ENCODE results near the gene PI4KB. TPM values are rescaled to one million over a fixed set of nuclear protein-coding genes. Genes with fewer than 3 reads are reported as not detected.
A peak's percentile ranks its signal among the peaks of the same experiment; 100 is the strongest.

PI4KB gene
- polyA plus RNA-seq, 1 of the 3 experiments (the other 2 are of a cell fraction) = 62.9 TPM

DNA sequence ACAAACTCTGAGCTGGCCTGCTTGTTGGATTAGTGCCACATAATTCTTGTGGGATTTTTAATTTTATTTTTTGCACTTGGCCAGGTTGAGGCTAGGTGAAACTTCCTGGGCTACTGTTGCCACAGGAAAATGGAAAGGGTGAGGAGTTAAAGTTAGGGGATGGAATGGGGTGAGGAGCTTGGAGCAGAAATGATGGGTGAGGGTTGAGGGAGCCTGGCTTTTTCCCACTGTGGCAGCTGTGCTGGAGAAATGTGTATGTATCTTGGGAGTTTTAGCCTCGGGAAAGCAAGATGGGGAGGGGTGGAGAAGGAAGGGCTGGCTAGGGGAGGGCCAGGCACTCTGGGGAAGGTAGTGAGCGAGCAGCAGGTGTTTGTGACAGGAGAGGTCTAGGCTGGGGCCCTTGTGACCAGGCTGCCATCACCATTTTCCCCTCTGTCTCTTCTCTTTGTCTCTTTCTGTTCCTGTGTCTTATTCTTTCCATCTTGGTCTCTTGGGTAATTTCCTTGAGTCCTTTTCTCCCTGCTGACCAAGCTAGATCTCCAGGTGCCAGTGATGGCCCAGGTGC, 43.1 kb downstream of the PI4KB start (continued):
- TF ChIP-seq, protein P1, sequence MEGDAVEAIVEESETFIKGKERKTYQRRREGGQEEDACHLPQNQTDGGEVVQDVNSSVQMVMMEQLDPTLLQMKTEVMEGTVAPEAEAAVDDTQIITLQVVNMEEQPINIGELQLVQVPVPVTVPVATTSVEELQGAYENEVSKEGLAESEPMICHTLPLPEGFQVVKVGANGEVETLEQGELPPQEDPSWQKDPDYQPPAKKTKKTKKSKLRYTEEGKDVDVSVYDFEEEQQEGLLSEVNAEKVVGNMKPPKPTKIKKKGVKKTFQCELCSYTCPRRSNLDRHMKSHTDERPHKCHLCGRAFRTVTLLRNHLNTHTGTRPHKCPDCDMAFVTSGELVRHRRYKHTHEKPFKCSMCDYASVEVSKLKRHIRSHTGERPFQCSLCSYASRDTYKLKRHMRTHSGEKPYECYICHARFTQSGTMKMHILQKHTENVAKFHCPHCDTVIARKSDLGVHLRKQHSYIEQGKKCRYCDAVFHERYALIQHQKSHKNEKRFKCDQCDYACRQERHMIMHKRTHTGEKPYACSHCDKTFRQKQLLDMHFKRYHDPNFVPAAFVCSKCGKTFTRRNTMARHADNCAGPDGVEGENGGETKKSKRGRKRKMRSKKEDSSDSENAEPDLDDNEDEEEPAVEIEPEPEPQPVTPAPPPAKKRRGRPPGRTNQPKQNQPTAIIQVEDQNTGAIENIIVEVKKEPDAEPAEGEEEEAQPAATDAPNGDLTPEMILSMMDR (IDR thresholded peaks at IDR 0.05) = no peak
- TF ChIP-seq NRF1 (IDR thresholded peaks at IDR 0.05; ENCODE audit: low read depth, low read length) = no peak
- TF ChIP-seq NFIC (IDR thresholded peaks at IDR 0.05; ENCODE audit: borderline replicate concordance) = no peak
- no peak for TF ChIP-seq RFX5 (IDR thresholded peaks at IDR 0.05; ENCODE audit: low read length)
- no peak for TF ChIP-seq FOXJ3 (CRISPR knock-in tag; IDR thresholded peaks at IDR 0.05)
- TF ChIP-seq, protein P2, sequence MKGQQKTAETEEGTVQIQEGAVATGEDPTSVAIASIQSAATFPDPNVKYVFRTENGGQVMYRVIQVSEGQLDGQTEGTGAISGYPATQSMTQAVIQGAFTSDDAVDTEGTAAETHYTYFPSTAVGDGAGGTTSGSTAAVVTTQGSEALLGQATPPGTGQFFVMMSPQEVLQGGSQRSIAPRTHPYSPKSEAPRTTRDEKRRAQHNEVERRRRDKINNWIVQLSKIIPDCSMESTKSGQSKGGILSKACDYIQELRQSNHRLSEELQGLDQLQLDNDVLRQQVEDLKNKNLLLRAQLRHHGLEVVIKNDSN (IDR thresholded peaks at IDR 0.05; ENCODE audit: borderline replicate concordance, low read depth) = no peak

DNA sequence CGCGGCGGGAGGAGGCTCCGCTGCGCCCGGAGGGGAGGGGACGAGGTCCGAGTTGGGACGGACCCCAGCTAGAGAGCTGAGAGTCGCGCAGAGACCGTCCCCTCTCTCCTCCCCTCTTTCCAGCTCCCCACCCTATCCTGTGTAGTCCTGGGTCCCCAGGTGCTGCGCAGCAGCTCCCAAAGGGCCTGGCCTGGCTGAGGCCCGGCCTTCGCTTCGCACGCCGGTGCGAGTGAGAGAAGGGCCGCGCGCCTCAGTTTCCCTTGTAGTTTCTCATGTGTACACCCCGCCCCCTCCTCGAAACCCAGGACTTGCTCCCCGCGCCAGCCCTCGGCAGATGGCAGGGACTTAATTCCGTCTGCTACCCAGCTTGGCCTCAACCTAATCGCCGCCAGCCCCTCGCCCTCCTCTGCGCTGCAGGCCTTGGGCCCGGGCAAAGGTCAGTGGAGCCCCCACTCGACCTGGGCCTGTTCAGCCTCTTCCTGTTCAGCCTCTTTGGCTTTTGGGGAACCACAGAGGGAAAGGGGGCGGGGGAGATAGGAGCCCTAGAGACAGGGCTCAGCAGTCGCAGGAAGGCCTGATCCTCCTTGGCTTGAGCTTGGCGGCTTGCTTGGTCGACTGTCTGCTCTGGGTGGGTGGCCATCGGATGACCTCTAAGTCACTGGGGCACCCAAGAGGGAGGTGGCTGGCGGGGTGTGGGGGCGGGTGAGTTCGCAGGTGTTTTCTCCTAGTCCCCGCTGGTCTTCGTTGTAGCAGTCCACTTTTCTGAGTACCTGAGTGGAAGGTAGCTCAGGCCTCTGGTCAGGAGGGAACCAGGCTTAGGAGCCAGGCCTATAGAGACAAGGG, 44.1 kb downstream of the PI4KB start:
- Histone ChIP-seq H3F3A (replicated peaks; ENCODE audit: insufficient read depth) (peaks cover 4% of the 10 kb centered on the region), H4K20me1 (ENCODE audit: insufficient read depth) (0 out of 2 replicates have a peak, but pooled peaks cover 4% of the 10 kb centered on the region), H3K4me2 (peak overlapping the region; percentile 100), H3K4me1 (ENCODE audit: control insufficient read depth in 1 of 2, insufficient read depth in 2 of 2, low read depth in 1 of 2, low read length in 1 of 2) (peaks cover 0 to 14% of the 10 kb centered on the region in 2 experiments; a peak in 1 of 4 replicates), H3K27me3 (ENCODE audit: insufficient read depth) (no peaks in the 10 kb centered on the region), H3K79me2 (ENCODE audit: insufficient read depth) (peaks cover 44% of the 10 kb centered on the region), H2AFZ (ENCODE audit: low read depth) (no peak overlapping the region), H3K9ac (peak overlapping the region; percentile 93), H3K9me3 (no peaks in the 10 kb centered on the region), H3K4me3 (ENCODE audit: low read depth in 2 of 2, low read length in 1 of 2) (peak overlapping the region; percentile 70 to 81), H3K9me2 (no peaks in the 10 kb centered on the region), H3K36me3 (replicated peaks in 1 of 2; ENCODE audit: control insufficient read depth in 1 of 2, insufficient read depth in 2 of 2, low read length in 1 of 2) (peaks cover 18 to 24% of the 10 kb centered on the region in 2 experiments), H3K27ac (ENCODE audit: low read depth in 2 of 2, low read length in 1 of 2) (peak overlapping the region; percentile 88 to 100)
- TF ChIP-seq RAD21 (IDR thresholded peaks at IDR 0.05; ENCODE audit: low read length) (no peak), MXI1 (IDR thresholded peaks at IDR 0.05; ENCODE audit: low read depth, low read length) (peak; percentile 52; the same call in 1 of the 2 replicates)
- TF ChIP-seq, protein P3, sequence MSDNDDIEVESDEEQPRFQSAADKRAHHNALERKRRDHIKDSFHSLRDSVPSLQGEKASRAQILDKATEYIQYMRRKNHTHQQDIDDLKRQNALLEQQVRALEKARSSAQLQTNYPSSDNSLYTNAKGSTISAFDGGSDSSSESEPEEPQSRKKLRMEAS (IDR thresholded peaks at IDR 0.05; ENCODE audit: low read depth) = no peak
- ChIA-PET POLR2A (interaction anchor here (0.6 to 1.1 kb wide), 3 partner anchors 21 to 418 kb away, joined by 3 to 4 read pairs (median 3); partner anchors contain the start of gene PSMB4), CTCF (interaction anchor here (0.6 to 5.7 kb wide), 7 partner anchors 10 to 576 kb away, joined by 3 to 36 read pairs (median 3); no protein-coding TSS in a partner anchor)
- peak; percentile 75 for DNase-seq
- 19% methylated on average over 25 of the region's 44 CpGs for WGBS (ENCODE audit: low lambda C conversion rate)
